Bronchial epithelial cell (primary cell): ENCODE data around the gene CHST1. TPM values are rescaled to one million over a fixed set of nuclear protein-coding genes. Genes with fewer than 3 reads are reported as not detected.

Source experiments
- DNase-seq: peaks from one replicate; pipeline ENCODE4 v3.0.0-alpha.2; 2010; ENCODE audit warnings: low read depth
- FAIRE-seq: peaks from 2 replicates; lab custom pipeline; 2011; peaks lifted over from hg19 to GRCh38; lab: Jason Lieb, UNC
- H3K27me3 ChIP-seq: 2 replicates; pipeline ENCODE4 v1.5.1; 2011; ENCODE audit warnings: low read length; ENCODE audit not compliant: control insufficient read depth, insufficient read depth
- H3K36me3 ChIP-seq: 2 replicates; pipeline ENCODE4 v1.5.1; 2011; ENCODE audit warnings: low read length; ENCODE audit not compliant: control insufficient read depth, insufficient read depth
- H3K4me3 ChIP-seq: 2 replicates; pipeline ENCODE4 v1.5.1; 2011; ENCODE audit warnings: mild to moderate bottlenecking, low read depth, low read length, control low read depth
- total RNA-seq: library from RNA; depleted of rRNA; stranded (reverse); fragments of >200 nt; gene quantifications from 2 replicates; pipeline ENCODE4 v1.2.1, GENCODE V29; 2014
- TF ChIP-seq, protein P1 (sequence below): IDR thresholded peaks from 2 replicates; pipeline ENCODE4 v1.5.1; 2011; ENCODE audit warnings: mild to moderate bottlenecking, moderate library complexity, low read length, control low read depth, inconsistent platforms; ENCODE audit not compliant: insufficient read depth, severe bottlenecking

The CHST1 gene
- total RNA-seq, 1 donor from 2014 or later, result 0.26 TPM

DNA sequence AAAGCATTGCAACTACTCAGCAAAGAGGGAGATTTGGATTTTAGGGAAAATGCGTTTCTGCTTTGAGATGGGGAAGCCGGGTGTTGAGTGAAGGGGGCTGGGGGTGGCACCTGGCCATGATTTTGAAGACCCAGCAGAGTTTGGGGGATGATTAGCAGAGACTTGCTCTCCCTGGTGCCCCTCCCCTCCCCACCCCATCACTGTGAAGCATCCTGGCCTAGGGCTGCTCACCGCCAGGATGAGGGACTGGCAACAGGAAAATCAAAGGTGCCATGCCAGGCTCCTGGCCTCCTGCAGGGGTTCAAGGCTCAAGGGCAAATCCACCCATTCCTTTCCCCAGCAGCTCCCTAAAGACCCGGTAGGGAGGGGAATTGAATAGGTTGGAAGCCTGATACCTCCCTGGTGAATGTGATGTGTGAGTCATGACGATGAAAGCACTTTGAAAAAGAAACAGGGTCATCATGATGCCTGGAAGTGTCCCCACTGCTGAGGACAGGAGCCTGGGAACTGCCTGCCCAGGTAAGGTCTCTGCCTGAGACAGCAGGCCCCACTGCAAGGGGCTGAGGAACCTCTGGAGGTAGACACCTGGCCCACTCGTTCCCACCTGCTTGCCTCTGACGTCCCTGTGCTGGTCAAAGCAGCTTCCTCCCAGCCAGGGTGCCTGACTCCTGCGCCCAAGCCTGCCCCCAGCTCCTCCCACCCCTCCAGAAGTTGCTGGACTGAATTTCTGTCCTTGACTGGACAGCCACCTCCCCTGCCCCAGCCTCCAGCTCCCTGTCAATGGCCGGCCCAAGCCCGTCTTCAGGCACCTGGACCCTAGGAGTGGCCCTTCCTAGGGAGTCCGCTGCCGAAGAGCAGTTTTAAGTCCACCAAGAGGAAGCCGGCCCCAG is 1.7 kb downstream of the CHST1 start:
- peak overlapping the region; percentile 35 for H3K4me3 ChIP-seq
- FAIRE-seq (no peak), DNase-seq (peak; percentile 44)
- TF ChIP-seq, protein P1, sequence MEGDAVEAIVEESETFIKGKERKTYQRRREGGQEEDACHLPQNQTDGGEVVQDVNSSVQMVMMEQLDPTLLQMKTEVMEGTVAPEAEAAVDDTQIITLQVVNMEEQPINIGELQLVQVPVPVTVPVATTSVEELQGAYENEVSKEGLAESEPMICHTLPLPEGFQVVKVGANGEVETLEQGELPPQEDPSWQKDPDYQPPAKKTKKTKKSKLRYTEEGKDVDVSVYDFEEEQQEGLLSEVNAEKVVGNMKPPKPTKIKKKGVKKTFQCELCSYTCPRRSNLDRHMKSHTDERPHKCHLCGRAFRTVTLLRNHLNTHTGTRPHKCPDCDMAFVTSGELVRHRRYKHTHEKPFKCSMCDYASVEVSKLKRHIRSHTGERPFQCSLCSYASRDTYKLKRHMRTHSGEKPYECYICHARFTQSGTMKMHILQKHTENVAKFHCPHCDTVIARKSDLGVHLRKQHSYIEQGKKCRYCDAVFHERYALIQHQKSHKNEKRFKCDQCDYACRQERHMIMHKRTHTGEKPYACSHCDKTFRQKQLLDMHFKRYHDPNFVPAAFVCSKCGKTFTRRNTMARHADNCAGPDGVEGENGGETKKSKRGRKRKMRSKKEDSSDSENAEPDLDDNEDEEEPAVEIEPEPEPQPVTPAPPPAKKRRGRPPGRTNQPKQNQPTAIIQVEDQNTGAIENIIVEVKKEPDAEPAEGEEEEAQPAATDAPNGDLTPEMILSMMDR, result no peak
- H3K36me3 ChIP-seq, result no peaks in the 10 kb centered on the region
- peaks cover 39% of the 10 kb centered on the region for H3K27me3 ChIP-seq

DNA sequence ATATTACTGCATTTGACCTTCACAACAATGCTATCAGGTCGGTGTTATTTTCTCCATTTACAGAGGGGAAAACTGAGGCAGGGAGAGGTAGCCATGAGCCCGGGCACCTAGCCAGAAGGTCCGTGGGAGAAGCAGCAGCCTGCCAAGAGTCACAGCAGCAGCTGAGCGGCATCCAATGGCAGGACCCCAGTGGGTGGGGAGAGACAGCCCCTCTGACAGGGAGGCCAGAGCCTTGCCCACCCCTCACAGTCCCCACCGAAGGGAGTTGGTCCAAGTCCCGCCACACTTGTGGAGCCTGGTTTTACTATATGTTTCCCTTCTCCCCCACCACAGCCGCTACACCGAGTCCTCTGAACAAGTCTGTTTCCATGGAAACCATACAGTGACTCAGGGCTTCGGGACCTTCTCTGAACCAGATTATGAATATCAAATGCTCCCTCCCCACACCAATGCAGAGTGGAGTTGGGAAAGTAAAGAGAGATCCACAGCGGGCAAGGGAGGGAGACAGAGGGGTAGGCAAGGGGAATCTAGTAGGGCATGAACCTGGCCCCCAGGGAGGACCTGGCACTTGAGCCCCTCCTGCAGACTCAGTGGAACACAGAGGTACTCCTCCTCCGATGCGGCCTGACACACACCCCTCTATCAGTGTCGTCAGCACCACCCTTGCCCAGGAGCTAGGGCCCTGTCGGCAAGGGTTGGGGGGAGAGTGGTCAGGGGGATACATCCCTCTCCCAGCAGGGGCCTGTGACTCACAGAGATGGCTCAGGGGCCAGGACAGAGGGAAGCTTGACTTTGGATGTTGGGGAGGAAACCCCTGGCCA is 2.5 kb downstream of the CHST1 start:
- FAIRE-seq (no peak), DNase-seq (peak; percentile 13)
- Histone ChIP-seq H3K27me3 (peaks cover 39% of the 10 kb centered on the region), H3K36me3 (no peaks in the 10 kb centered on the region), H3K4me3 (no peak overlapping the region)
- TF ChIP-seq, protein P1, result no peak

GRCh38 chr11:45662096-45662664 is 3.2 kb downstream of the CHST1 start:
- TF ChIP-seq, protein P1, result no peak
- no peak for FAIRE-seq
- no peak for DNase-seq
- H3K36me3 ChIP-seq, result no peaks in the 10 kb centered on the region
- peaks cover 39% of the 10 kb centered on the region for H3K27me3 ChIP-seq
- H3K4me3 ChIP-seq, result no peak overlapping the region

DNA sequence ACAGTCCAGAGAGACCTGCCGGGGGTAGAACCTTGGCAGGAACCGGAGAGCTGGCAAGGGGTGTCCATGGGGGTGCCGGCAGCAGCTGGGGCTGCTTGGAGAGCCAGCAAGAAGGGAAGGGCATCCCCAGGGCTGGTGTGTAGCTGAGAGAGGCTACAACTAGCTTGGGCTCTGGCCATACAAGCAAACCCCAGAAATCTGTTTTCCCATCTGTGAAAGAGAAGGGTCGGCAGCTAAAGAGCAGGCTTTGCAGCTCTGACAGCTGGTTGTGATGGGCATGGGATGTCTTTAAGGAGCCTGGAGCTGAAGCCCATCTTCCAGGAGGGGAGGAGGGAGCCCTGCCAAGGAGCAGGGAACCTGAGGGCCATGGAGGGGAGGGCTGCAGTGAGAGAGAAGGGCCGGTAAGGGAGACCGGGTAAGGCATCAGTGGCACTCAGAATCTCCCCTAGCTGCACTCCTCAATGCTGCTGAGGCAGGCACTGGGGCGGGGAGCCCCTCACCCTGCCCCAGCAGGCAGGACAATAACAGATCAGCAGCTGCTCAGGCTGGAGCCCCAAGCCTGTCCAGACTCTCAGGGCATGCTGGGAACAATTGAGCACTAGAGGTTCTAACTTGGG is 3.9 kb downstream of the CHST1 start:
- DNase-seq (no peak), FAIRE-seq (no peak)
- TF ChIP-seq, protein P1, result no peak
- Histone ChIP-seq H3K36me3 (no peaks in the 10 kb centered on the region), H3K4me3 (no peak overlapping the region), H3K27me3 (peaks cover 36% of the 10 kb centered on the region)

DNA sequence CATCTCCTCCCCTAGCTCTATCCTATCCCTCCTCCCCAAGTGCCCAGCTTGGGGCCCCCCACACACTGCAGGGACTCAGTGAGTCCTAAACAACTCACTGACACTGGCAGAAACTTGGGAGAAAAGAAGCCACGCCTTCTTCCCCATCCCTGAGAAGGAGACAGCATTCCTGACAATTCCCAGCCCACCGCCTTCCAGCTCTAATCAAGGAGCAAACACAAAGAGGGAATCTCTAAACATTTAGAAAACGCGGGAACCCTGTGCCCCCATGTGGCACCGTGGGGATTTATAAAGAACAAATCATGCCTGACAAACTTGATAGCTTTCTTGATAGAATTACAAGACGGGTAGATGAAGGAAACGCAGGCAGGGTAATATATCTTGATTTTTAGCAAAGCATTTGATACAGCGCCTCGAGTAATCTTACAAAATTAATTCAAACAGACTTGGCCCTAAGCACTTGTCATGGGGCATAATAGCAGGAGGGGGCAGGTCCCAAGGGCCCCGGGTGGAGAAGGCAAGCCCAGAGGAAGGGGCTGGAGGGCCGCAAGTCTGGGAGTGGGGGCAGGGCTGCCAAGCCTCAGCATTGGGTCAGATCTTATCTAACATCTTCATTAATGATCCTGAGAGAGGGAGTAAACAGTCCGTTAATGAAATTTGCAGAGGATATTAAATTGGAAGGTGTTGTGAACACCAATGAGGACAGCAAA is 4.5 kb downstream of the CHST1 start:
- no peaks in the 10 kb centered on the region for H3K36me3 ChIP-seq
- peaks cover 34% of the 10 kb centered on the region for H3K27me3 ChIP-seq
- FAIRE-seq (no peak), DNase-seq (no peak)
- TF ChIP-seq, protein P1, result no peak
- H3K4me3 ChIP-seq, result no peak overlapping the region
